Measurements from ENCODE around the gene TFCP2L1.

- no peak for TF ChIP-seq CTCF (conservative IDR thresholded peaks at IDR 0.05; ENCODE audit: low read depth, low read length)
- TF ChIP-seq BHLHE40 (IDR thresholded peaks at IDR 0.05; ENCODE audit: low read depth, low read length), result no peak
- TF ChIP-seq POLR2A (IDR thresholded peaks at IDR 0.05; ENCODE audit: low read depth, low read length), result no peak
- no peak for TF ChIP-seq ELK1 (IDR thresholded peaks at IDR 0.05; ENCODE audit: borderline replicate concordance, low read depth, low read length)
- TF ChIP-seq RCOR1 (IDR thresholded peaks at IDR 0.05; ENCODE audit: insufficient replicate concordance, low read length), result no peak
- no peak for TF ChIP-seq RAD21 (IDR thresholded peaks at IDR 0.05; ENCODE audit: low read length)
- no peak for TF ChIP-seq RFX5 (IDR thresholded peaks at IDR 0.05; ENCODE audit: low read depth, low read length)
- no peak for TF ChIP-seq MAFK (IDR thresholded peaks at IDR 0.05; ENCODE audit: low read depth, low read length)
- TF ChIP-seq CHD1 (IDR thresholded peaks at IDR 0.05; ENCODE audit: low read depth, low read length), result no peak
- no peak for TF ChIP-seq NFE2L2 (IDR thresholded peaks at IDR 0.05; ENCODE audit: low read depth, low read length)
- TF ChIP-seq MXI1 (IDR thresholded peaks at IDR 0.05; ENCODE audit: borderline replicate concordance, low read depth, low read length), result no peak
- TF ChIP-seq SMC3 (IDR thresholded peaks at IDR 0.05; ENCODE audit: low read depth, low read length), result no peak
- TF ChIP-seq USF2 (IDR thresholded peaks at IDR 0.05; ENCODE audit: low read depth, low read length), result no peak
- no peak for TF ChIP-seq CEBPB (IDR thresholded peaks at IDR 0.05; ENCODE audit: low read depth, low read length)
Observed at GRCh38 chr2:121231385-121232000, 53.5 kb downstream of the TFCP2L1 start.
